Measurements from ENCODE around the gene RAPGEF5.

DNA sequence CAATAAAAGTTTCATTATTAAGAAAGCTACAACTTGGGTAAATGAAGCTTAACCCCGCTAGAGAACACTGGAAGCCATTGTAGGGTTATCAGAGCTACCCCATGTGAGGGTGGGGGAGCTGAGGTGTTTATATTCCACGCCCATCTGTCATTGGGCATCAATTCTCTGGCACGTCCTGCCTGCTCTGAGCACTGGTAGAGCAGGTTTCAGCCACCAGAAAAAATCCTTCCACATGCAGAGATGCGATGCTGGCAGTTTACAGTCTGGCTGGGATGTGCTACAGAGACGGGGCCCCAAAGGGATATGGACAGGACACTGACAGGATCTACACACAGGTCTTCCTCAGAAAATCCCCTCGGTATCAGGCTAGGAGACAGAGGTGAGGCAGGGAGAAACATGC is 15.9 kb upstream of the RAPGEF5 start:
- TF ChIP-seq ZNF274 (IDR thresholded peaks at IDR 0.05; ENCODE audit: low read depth, low read length) (no peak), POLR2AphosphoS5 (IDR thresholded peaks at IDR 0.05; ENCODE audit: low read depth, low read length) (no peak)
